ENCODE data around the gene ANKRD23. TPM values are rescaled to one million over a fixed set of nuclear protein-coding genes. Genes with fewer than 3 reads are reported as not detected.

Gene ANKRD23
- total RNA-seq, 2 experiments from 2014 or later, result 6.5 to 6.7 TPM

GRCh38 chr2:96832408-96832753, 11.4 kb downstream of the ANKRD23 start:
- Histone ChIP-seq H3K9me3 (ENCODE audit: low read length) (no peaks in the 10 kb centered on the region), H3K9me2 (ENCODE audit: insufficient read depth, low read length) (no peaks in the 10 kb centered on the region), H3K79me2 (ENCODE audit: insufficient read depth, low read depth, low read length) (no peaks in the 10 kb centered on the region), H4K20me1 (ENCODE audit: insufficient read depth, low read length) (no peaks in the 10 kb centered on the region), H3K4me1 (ENCODE audit: insufficient read depth, low read length, poor library complexity, severe bottlenecking) (peaks cover 11% of the 10 kb centered on the region), H3K36me3 (ENCODE audit: insufficient read depth, low read length) (peaks cover 87% of the 10 kb centered on the region), H3K4me3 (ENCODE audit: low read depth, low read length, poor library complexity, severe bottlenecking) (no peak overlapping the region), H2AFZ (ENCODE audit: low read length) (no peak overlapping the region), H3K4me2 (ENCODE audit: low read length) (no peak overlapping the region), H3K27ac (ENCODE audit: low read depth, low read length, poor library complexity, severe bottlenecking) (no peak overlapping the region)
- ChIA-PET CTCF (ENCODE audit: unreplicated experiment) (no interaction called here), POLR2A (no interaction called here)
- TF ChIP-seq CTCF (conservative IDR thresholded peaks at IDR 0.05; ENCODE audit: low read length) (no peak), EZH2phosphoT487 (IDR thresholded peaks at IDR 0.05; ENCODE audit: borderline replicate concordance, low read depth, low read length) (no peak)
- no TSS peak for BruUV-seq (replicated peaks)
- DNase-seq (ENCODE audit: low spot score), result no peak
- intact Hi-C loops (cut with micrococcal nuclease; ENCODE audit: unreplicated experiment), result no loop called here

GRCh38 chr2:96831679-96832078, 12.1 kb downstream of the ANKRD23 start:
- Histone ChIP-seq H2AFZ (ENCODE audit: low read length) (no peak overlapping the region), H3K27ac (ENCODE audit: low read depth, low read length, poor library complexity, severe bottlenecking) (no peak overlapping the region), H3K4me1 (ENCODE audit: insufficient read depth, low read length, poor library complexity, severe bottlenecking) (peaks cover 11% of the 10 kb centered on the region), H3K9me2 (ENCODE audit: insufficient read depth, low read length) (no peaks in the 10 kb centered on the region), H4K20me1 (ENCODE audit: insufficient read depth, low read length) (no peaks in the 10 kb centered on the region), H3K9me3 (ENCODE audit: low read length) (no peaks in the 10 kb centered on the region), H3K4me3 (ENCODE audit: low read depth, low read length, poor library complexity, severe bottlenecking) (no peak overlapping the region), H3K79me2 (ENCODE audit: insufficient read depth, low read depth, low read length) (no peaks in the 10 kb centered on the region), H3K36me3 (ENCODE audit: insufficient read depth, low read length) (peaks cover 86% of the 10 kb centered on the region), H3K4me2 (ENCODE audit: low read length) (no peak overlapping the region)
- no TSS peak for BruUV-seq (replicated peaks)
- intact Hi-C loops (cut with micrococcal nuclease; ENCODE audit: unreplicated experiment), result no loop called here
- ChIA-PET POLR2A (no interaction called here), CTCF (ENCODE audit: unreplicated experiment) (no interaction called here)
- no peak for TF ChIP-seq EZH2phosphoT487 (IDR thresholded peaks at IDR 0.05; ENCODE audit: borderline replicate concordance, low read depth, low read length)
- no peak for TF ChIP-seq CTCF (conservative IDR thresholded peaks at IDR 0.05; ENCODE audit: low read length)
- DNase-seq (ENCODE audit: low spot score), result no peak

GRCh38 chr2:96830044-96830562, 13.7 kb downstream of the ANKRD23 start:
- Histone ChIP-seq H3K27ac (ENCODE audit: low read depth, low read length, poor library complexity, severe bottlenecking) (no peak overlapping the region), H3K4me2 (ENCODE audit: low read length) (no peak overlapping the region), H2AFZ (ENCODE audit: low read length) (no peak overlapping the region), H3K4me3 (ENCODE audit: low read depth, low read length, poor library complexity, severe bottlenecking) (no peak overlapping the region), H3K4me1 (ENCODE audit: insufficient read depth, low read length, poor library complexity, severe bottlenecking) (peaks cover 11% of the 10 kb centered on the region), H4K20me1 (ENCODE audit: insufficient read depth, low read length) (no peaks in the 10 kb centered on the region), H3K36me3 (ENCODE audit: insufficient read depth, low read length) (peaks cover 86% of the 10 kb centered on the region), H3K9me3 (ENCODE audit: low read length) (no peaks in the 10 kb centered on the region), H3K9me2 (ENCODE audit: insufficient read depth, low read length) (no peaks in the 10 kb centered on the region), H3K79me2 (ENCODE audit: insufficient read depth, low read depth, low read length) (no peaks in the 10 kb centered on the region)
- intact Hi-C loops (cut with micrococcal nuclease; ENCODE audit: unreplicated experiment), result no loop called here
- DNase-seq (ENCODE audit: low spot score), result no peak
- TF ChIP-seq CTCF (conservative IDR thresholded peaks at IDR 0.05; ENCODE audit: low read length) (no peak), EZH2phosphoT487 (IDR thresholded peaks at IDR 0.05; ENCODE audit: borderline replicate concordance, low read depth, low read length) (no peak)
- BruUV-seq (replicated peaks), result no TSS peak
- CTCF ChIA-PET (ENCODE audit: unreplicated experiment), result no interaction called here
- POLR2A ChIA-PET, result no interaction called here

Measured in OCI-LY7 (cell line).